Measurements from ENCODE around the gene RUSC2.

DNA sequence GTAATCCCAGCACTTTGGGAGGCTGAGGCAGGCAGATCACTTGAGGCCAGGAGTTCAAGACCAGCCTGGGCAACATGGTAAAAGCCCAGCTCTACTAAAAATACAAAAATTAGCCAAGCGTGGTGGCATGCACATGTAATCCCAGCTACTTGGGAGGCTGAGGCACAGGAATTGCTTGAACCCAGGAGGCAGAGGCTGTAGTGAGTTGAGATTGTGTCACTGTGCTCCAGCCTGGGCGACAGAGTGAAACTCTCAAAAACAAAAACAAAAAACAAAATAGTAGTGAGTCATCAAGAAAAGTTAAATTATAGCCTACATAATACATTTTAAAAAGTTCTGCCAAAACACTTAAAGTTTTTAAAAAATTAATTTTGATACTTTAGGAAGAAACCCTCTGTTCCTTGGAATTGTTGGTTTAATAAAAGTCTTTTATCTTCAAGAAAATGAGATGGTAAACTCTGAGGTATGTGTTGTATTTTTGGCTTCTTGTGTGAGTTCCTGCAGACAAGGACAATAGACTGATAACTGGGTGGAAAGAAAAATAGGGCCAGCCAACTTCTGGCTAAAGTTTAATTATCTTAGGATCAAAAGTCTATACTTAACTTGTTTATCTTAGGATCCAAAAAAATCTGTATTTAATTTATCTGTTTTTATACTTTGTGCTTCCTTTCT is 9.3 kb downstream of the RUSC2 start:
- TF ChIP-seq CTCF (IDR thresholded peaks at IDR 0.05 in 4 of 5, conservative IDR thresholded peaks at IDR 0.05 in 1 of 5) (no peak), POLR2A (IDR thresholded peaks at IDR 0.05) (no peak)
